Natural killer cell (primary cell): ENCODE measurements around the gene COG6. TPM values are rescaled to one million over a fixed set of nuclear protein-coding genes. Genes with fewer than 3 reads are reported as not detected.

ENCODE experiments used
- ATAC-seq, 3 donors: fragments of 150-1000 bp in 2 of 3; fragments of 200-7000 bp in 1 of 3; cut with Tn5 transposase; 1 replicate in 1 of 3; 2 replicates in 2 of 3; pipeline ENCODE4 v1.10.0; 2021; ENCODE audit warnings: mild to moderate bottlenecking in 2 of 3, moderate library complexity in 2 of 3
- DNase-seq, 2 donors: peaks; one replicate each; pipeline versions ENCODE4 v3.0.0 to v3.0.0-alpha.2; 2013 to 2021; ENCODE audit warnings: mixed read lengths in 1 of 2
- H3K27ac ChIP-seq: one replicate; pipeline ENCODE4 v1.5.1; 2013; ENCODE audit warnings: mild to moderate bottlenecking, low read length
- H3K27me3 ChIP-seq: one replicate; pipeline ENCODE4 v1.6.1; 2013; ENCODE audit warnings: low read length; ENCODE audit not compliant: control insufficient read depth, insufficient read depth
- H3K36me3 ChIP-seq: one replicate; pipeline ENCODE4 v1.6.1; 2013; ENCODE audit warnings: low read length; ENCODE audit not compliant: control insufficient read depth, insufficient read depth
- H3K4me1 ChIP-seq: one replicate; pipeline ENCODE4 v1.6.1; 2013; ENCODE audit warnings: low read length; ENCODE audit not compliant: control insufficient read depth, insufficient read depth
- H3K4me3 ChIP-seq: one replicate; pipeline ENCODE4 v1.5.1; 2013; ENCODE audit warnings: low read length
- H3K9me3 ChIP-seq: one replicate; pipeline ENCODE4 v1.6.1; 2013; ENCODE audit warnings: low read length; ENCODE audit not compliant: control insufficient read depth, insufficient read depth
- H3K27ac Mint-ChIP-seq, 2 donors: one replicate each; pipeline ENCODE4 v1.8.0; 2022; ENCODE audit warnings: mild to moderate bottlenecking in 2 of 2, mixed read lengths in 2 of 2, moderate library complexity in 1 of 2
- H3K27me3 Mint-ChIP-seq, 2 donors: one replicate each; pipeline ENCODE4 v1.8.0; 2022; ENCODE audit warnings: low read depth in 2 of 2, mixed read lengths in 2 of 2
- H3K36me3 Mint-ChIP-seq: one replicate; pipeline ENCODE4 v1.8.0; 2022; ENCODE audit warnings: mixed read lengths
- H3K4me1 Mint-ChIP-seq, 2 donors: one replicate each; pipeline ENCODE4 v1.8.0; 2022; ENCODE audit warnings: mixed read lengths in 2 of 2
- H3K4me3 Mint-ChIP-seq: one replicate; pipeline ENCODE4 v1.8.0; 2022; ENCODE audit warnings: mild to moderate bottlenecking, moderate library complexity, mixed read lengths
- H3K9me3 Mint-ChIP-seq, 2 donors: one replicate each; pipeline ENCODE4 v1.8.0; 2022; ENCODE audit warnings: mixed read lengths in 2 of 2
- WGBS: methylation state at CpG from one replicate; pipeline ENCODE4 v1.1.7; 2013; ENCODE audit warnings: missing lambda C conversion rate; ENCODE audit not compliant: insufficient coverage; 5-methylcytosine and 5-hydroxymethylcytosine counted together
- intact Hi-C: fragments of 100-400 bp; cut with micrococcal nuclease; formaldehyde crosslinking; loops from one replicate; pipeline ENCODE4 v1.14.2; 2022
- total RNA-seq, 4 donors: library from RNA; stranded (reverse); fragments of 120-200 nt in 1 of 4; gene quantifications; one replicate each; pipeline versions ENCODE4 v1.2.3 to v1.2.4, GENCODE V29; 2013 to 2022
- TF ChIP-seq, protein P1 (sequence below): fragments of 200-600 bp; IDR thresholded peaks from one replicate; pipeline ENCODE4 v1.8.0; 2022; ENCODE audit warnings: antibody characterized with exemption

Gene COG6
- total RNA-seq, 3 donors from 2014 or later (not counting 1 experiment from before 2014, with no cell fraction given), result 30.2 to 36.0 (median 32.3) TPM

DNA sequence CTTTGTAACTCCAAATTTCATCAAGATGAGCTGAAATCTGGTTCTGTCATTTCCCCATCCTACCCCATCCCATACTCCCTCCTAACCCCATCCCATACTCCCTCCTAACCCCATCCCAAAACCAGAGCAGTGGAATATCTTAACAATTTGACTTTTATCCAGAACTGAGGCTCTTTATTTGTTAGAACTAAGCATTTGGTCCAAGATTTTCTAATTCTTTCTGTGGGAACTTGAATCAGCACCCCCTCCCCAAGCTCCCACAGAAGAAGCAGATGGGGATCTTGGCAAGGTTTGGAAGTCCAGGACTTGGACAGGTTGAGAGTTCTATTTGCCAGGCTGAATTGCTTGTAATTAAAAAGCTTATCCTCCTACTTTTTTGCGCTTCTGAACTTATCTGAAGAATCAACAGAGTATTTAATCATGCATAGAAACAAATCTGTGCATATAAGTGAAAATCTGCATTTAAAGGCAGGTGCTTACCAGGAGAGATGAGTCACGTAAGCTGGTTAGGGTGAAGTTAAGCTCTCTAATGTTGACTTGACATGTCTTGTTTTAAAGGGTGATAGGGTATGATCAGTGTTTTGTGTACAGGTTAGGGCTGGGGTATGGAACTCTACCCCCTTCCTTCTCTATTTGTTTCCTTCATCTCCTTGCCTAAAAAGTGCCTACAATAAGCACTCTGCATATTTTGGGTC lies 111.1 kb downstream of the COG6 start:
- Mint-ChIP-seq H3K36me3 (no peaks in the 10 kb centered on the region), H3K4me1 (peaks cover 16 to 26% of the 10 kb centered on the region in 2 donors), H3K4me3 (no peak overlapping the region), H3K27ac (no peak overlapping the region), H3K9me3 (no peaks in the 10 kb centered on the region), H3K27me3 (no peaks in the 10 kb centered on the region)
- ATAC-seq, result no peak
- intact Hi-C loops, result no loop called here
- H3K36me3 ChIP-seq, result no peaks in the 10 kb centered on the region
- no peak overlapping the region for H3K27ac ChIP-seq
- 94% methylated on average over 2 of the region's 2 CpGs for WGBS
- no peaks in the 10 kb centered on the region for H3K9me3 ChIP-seq
- TF ChIP-seq, protein P1, sequence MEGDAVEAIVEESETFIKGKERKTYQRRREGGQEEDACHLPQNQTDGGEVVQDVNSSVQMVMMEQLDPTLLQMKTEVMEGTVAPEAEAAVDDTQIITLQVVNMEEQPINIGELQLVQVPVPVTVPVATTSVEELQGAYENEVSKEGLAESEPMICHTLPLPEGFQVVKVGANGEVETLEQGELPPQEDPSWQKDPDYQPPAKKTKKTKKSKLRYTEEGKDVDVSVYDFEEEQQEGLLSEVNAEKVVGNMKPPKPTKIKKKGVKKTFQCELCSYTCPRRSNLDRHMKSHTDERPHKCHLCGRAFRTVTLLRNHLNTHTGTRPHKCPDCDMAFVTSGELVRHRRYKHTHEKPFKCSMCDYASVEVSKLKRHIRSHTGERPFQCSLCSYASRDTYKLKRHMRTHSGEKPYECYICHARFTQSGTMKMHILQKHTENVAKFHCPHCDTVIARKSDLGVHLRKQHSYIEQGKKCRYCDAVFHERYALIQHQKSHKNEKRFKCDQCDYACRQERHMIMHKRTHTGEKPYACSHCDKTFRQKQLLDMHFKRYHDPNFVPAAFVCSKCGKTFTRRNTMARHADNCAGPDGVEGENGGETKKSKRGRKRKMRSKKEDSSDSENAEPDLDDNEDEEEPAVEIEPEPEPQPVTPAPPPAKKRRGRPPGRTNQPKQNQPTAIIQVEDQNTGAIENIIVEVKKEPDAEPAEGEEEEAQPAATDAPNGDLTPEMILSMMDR, result no peak
- no peak overlapping the region for H3K4me3 ChIP-seq
- H3K27me3 ChIP-seq, result no peaks in the 10 kb centered on the region
- H3K4me1 ChIP-seq, result peaks cover 9% of the 10 kb centered on the region
- DNase-seq, result no peak

DNA sequence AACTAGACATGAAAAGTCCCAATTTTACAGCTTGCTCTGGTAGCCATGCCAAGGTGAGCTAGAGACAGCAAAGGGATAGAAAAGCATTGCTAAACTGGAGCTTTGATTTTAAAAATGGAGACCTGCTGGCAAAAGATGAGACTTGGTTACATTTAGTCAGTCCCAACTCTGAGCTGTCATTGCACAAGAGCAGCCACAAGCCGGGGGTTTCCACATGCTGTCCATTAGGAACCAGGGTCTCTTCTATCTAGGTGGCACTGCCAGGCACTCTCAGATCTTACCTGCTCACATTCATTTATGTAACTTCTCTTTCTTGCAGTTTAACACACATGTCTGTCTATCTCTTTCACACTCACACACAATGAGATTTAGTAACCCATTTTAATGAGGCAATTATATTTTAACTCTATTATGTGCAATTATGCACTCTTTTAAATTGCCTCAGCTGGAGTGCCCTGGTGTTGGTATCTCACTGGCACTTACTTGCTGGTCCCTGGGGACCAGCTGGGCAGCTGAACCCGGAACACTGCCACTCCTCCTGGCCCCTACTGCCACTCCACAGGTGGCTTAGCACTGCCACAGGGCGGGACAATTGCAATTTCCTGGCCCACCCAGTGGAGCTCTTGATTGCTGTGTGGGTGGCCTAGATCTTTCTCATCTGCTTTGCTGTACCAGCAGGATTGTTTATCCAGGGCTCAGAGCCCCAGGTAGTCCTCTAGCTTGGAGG lies 112.5 kb downstream of the COG6 start:
- no peaks in the 10 kb centered on the region for H3K27me3 ChIP-seq
- peaks cover 9% of the 10 kb centered on the region for H3K4me1 ChIP-seq
- TF ChIP-seq, protein P1, result no peak
- DNase-seq, result no peak
- peak overlapping the region; percentile 50 to 83 for H3K27ac Mint-ChIP-seq
- H3K4me3 Mint-ChIP-seq, result peak overlapping the region; percentile 68
- no peak overlapping the region for H3K27ac ChIP-seq
- no peaks in the 10 kb centered on the region for H3K27me3 Mint-ChIP-seq
- H3K36me3 Mint-ChIP-seq, result no peaks in the 10 kb centered on the region
- no peak overlapping the region for H3K4me3 ChIP-seq
- H3K36me3 ChIP-seq, result no peaks in the 10 kb centered on the region
- intact Hi-C loops, result no loop called here
- H3K9me3 ChIP-seq, result no peaks in the 10 kb centered on the region
- 38% methylated on average over 3 of the region's 3 CpGs for WGBS
- no peaks in the 10 kb centered on the region for H3K9me3 Mint-ChIP-seq
- peak in 2 of 3 donors; percentile 53 to 76 for ATAC-seq
- peaks cover 16 to 26% of the 10 kb centered on the region in 2 donors for H3K4me1 Mint-ChIP-seq

DNA sequence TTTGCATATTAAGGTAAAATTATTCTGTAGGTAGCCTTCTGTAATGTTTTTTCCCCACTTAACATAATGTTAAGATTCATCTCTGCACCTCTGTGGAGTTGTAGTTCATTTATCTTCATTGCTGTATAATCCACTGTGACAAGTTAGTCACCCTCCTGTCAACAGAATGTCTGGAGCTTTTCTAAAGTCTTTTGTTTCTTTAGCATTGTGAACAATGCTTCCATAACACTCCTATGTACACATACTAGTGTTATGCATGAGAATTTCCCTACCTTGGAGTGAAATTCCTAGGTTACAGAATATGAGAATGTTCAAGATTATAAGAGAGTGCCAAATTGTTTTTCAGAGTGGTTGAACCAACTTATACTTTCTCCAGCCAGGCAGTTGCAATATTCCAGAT lies 113.5 kb downstream of the COG6 start:
- Mint-ChIP-seq H3K27me3 (no peaks in the 10 kb centered on the region), H3K9me3 (no peaks in the 10 kb centered on the region), H3K27ac (peak overlapping the region; percentile 50 to 83), H3K4me1 (peaks cover 16 to 26% of the 10 kb centered on the region in 2 donors), H3K36me3 (no peaks in the 10 kb centered on the region), H3K4me3 (peak overlapping the region; percentile 38)
- Histone ChIP-seq H3K27ac (no peak overlapping the region), H3K27me3 (no peaks in the 10 kb centered on the region), H3K9me3 (no peaks in the 10 kb centered on the region), H3K4me3 (no peak overlapping the region), H3K36me3 (no peaks in the 10 kb centered on the region), H3K4me1 (peaks cover 9% of the 10 kb centered on the region)
- ATAC-seq (no peak), DNase-seq (no peak)
- intact Hi-C loops, result no loop called here
- TF ChIP-seq, protein P1, result no peak
